Neural cell (in vitro differentiated cells): ENCODE results near the gene MRPS27.

Source experiments
- EZH2 ChIP-seq: fragments of 200-600, 300-800 bp; shearing (Covaris generic), sonication (generic); IDR thresholded peaks from 2 replicates; pipeline ENCODE4 v1.6.1; 2014; ENCODE audit warnings: antibody characterized with exemption, low read length, borderline replicate concordance, mild to moderate bottlenecking; ENCODE audit not compliant: insufficient read depth, poor library complexity, severe bottlenecking
- POLR2AphosphoS5 ChIP-seq: IDR thresholded peaks from 2 replicates; pipeline ENCODE4 v1.6.1; 2012
- RAD21 ChIP-seq: fragments of 450-650 bp; conservative IDR thresholded peaks from 2 replicates; pipeline ENCODE4 v1.6.1; 2014; ENCODE audit warnings: antibody characterized with exemption, mild to moderate bottlenecking, moderate library complexity
- REST ChIP-seq: IDR thresholded peaks from 2 replicates; pipeline ENCODE4 v1.6.1; 2012; ENCODE audit warnings: borderline replicate concordance
- TAF1 ChIP-seq: IDR thresholded peaks from 2 replicates; pipeline ENCODE4 v1.6.1; 2012; ENCODE audit warnings: low read depth
- TF ChIP-seq, protein P1 (sequence below): fragments of 450-650 bp; IDR thresholded peaks from 2 replicates; pipeline ENCODE4 v1.5.1; 2014; ENCODE audit warnings: antibody characterized with exemption, mild to moderate bottlenecking, moderate library complexity; ENCODE audit not compliant: poor library complexity, severe bottlenecking

DNA sequence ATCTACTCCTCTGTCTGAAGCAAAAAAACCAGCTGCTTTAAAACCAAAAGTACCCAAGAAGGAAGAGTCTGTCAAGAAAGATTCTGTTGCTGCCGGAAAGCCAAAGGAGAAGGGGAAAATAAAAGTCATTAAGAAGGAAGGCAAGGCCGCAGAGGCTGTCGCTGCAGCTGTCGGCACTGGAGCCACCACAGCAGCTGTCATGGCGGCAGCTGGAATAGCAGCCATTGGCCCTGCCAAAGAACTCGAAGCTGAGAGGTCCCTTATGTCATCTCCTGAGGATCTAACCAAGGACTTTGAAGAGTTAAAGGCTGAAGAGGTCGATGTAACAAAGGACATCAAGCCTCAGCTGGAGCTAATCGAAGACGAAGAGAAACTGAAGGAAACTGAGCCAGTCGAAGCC, 124.5 kb downstream of the MRPS27 start:
- TF ChIP-seq TAF1: no peak
- TF ChIP-seq, protein P1, sequence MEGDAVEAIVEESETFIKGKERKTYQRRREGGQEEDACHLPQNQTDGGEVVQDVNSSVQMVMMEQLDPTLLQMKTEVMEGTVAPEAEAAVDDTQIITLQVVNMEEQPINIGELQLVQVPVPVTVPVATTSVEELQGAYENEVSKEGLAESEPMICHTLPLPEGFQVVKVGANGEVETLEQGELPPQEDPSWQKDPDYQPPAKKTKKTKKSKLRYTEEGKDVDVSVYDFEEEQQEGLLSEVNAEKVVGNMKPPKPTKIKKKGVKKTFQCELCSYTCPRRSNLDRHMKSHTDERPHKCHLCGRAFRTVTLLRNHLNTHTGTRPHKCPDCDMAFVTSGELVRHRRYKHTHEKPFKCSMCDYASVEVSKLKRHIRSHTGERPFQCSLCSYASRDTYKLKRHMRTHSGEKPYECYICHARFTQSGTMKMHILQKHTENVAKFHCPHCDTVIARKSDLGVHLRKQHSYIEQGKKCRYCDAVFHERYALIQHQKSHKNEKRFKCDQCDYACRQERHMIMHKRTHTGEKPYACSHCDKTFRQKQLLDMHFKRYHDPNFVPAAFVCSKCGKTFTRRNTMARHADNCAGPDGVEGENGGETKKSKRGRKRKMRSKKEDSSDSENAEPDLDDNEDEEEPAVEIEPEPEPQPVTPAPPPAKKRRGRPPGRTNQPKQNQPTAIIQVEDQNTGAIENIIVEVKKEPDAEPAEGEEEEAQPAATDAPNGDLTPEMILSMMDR: no peak
- no peak for TF ChIP-seq REST
- TF ChIP-seq EZH2: no peak
- no peak for TF ChIP-seq POLR2AphosphoS5
- no peak for TF ChIP-seq RAD21
